ENCODE data around the gene SHKBP1. TPM values are rescaled to one million over a fixed set of nuclear protein-coding genes. Genes with fewer than 3 reads are reported as not detected.

The SHKBP1 gene
- total and polyA plus RNA-seq, 2 donors from 2014 or later: 69.6 to 91.3 TPM

GRCh38 chr19:40567750-40568494 lies 8.8 kb upstream of the SHKBP1 start:
- Histone ChIP-seq H3K36me3 (ENCODE audit: control insufficient read depth in 2 of 3, insufficient read depth in 3 of 3, low read length in 3 of 3) (no peaks in the 10 kb centered on the region), H3K27me3 (ENCODE audit: control insufficient read depth, insufficient read depth, low read length) (peaks cover 14% of the 10 kb centered on the region), H3K4me3 (ENCODE audit: low read length in 3 of 3) (no peak overlapping the region), H3K9ac (ENCODE audit: low read length in 3 of 3) (no peak overlapping the region), H3K27ac (ENCODE audit: low read depth in 2 of 2, low read length in 2 of 2) (no peak overlapping the region), H3K9me3 (ENCODE audit: control insufficient read depth in 2 of 3, insufficient read depth in 1 of 3, low read length in 3 of 3) (no peaks in the 10 kb centered on the region), H3K4me1 (ENCODE audit: control insufficient read depth in 2 of 3, insufficient read depth in 2 of 3, low read depth in 1 of 3, low read length in 3 of 3) (peaks cover 0 to 3% (median 0%) of the 10 kb centered on the region in 3 donors)
- intact Hi-C loops (cut with DNase I): no loop called here
- TF ChIP-seq, protein P1, sequence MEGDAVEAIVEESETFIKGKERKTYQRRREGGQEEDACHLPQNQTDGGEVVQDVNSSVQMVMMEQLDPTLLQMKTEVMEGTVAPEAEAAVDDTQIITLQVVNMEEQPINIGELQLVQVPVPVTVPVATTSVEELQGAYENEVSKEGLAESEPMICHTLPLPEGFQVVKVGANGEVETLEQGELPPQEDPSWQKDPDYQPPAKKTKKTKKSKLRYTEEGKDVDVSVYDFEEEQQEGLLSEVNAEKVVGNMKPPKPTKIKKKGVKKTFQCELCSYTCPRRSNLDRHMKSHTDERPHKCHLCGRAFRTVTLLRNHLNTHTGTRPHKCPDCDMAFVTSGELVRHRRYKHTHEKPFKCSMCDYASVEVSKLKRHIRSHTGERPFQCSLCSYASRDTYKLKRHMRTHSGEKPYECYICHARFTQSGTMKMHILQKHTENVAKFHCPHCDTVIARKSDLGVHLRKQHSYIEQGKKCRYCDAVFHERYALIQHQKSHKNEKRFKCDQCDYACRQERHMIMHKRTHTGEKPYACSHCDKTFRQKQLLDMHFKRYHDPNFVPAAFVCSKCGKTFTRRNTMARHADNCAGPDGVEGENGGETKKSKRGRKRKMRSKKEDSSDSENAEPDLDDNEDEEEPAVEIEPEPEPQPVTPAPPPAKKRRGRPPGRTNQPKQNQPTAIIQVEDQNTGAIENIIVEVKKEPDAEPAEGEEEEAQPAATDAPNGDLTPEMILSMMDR (IDR thresholded peaks at IDR 0.05; ENCODE audit: borderline replicate concordance, extremely low read depth, insufficient read depth): no peak
- FAIRE-seq: no peak
- peak in 1 of 5 donors; percentile 61 for DNase-seq

DNA sequence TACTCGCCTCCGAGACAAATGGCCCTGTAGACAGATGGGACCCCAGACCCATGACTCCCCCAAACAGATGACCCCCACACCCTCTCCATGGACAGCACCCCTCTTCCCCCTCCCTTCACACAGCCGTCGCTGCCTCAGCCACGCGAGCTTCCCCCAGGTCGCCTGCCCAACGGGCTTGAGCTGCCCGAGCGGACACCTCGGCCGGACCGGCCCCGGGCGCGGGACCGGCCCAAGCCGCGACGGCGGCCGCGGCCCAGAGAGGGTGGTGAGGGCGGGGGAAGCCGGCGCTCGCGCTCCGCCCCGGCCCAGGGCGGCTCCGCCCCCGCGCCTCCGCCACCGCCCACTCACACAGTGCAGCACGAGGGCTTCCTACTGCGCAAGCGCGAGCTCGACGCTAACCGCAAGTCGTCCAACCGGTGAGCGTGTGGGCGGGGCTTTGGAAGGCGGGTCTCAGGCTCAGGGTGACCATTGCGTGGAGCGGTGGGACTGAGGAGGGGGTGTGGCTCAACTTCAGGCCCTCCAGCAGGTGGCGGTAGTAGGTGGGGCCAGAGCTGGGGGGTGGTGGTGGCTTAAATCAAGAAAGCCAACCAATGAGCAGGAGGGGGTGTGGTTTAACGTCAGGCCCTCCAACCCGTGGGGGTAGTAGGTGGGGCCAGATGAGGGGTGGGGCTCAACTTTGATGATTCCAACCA lies 6.2 kb upstream of the SHKBP1 start:
- DNase-seq: peak; percentile 98 to 100 (median 99)
- TF ChIP-seq, protein P1 (IDR thresholded peaks at IDR 0.05; ENCODE audit: borderline replicate concordance, extremely low read depth, insufficient read depth): no peak
- FAIRE-seq: no peak
- Histone ChIP-seq H3K27me3 (ENCODE audit: control insufficient read depth, insufficient read depth, low read length) (peaks cover 14% of the 10 kb centered on the region), H3K9ac (ENCODE audit: low read length in 3 of 3) (no peak overlapping the region), H3K4me3 (ENCODE audit: low read length in 3 of 3) (peak overlapping the region in 2 of 3 donors; percentile 30 to 51), H3K4me1 (ENCODE audit: control insufficient read depth in 2 of 3, insufficient read depth in 2 of 3, low read depth in 1 of 3, low read length in 3 of 3) (peaks cover 0 to 3% (median 0%) of the 10 kb centered on the region in 3 donors), H3K9me3 (ENCODE audit: control insufficient read depth in 2 of 3, insufficient read depth in 1 of 3, low read length in 3 of 3) (no peaks in the 10 kb centered on the region), H3K27ac (ENCODE audit: low read depth in 2 of 2, low read length in 2 of 2) (no peak overlapping the region), H3K36me3 (ENCODE audit: control insufficient read depth in 2 of 3, insufficient read depth in 3 of 3, low read length in 3 of 3) (no peaks in the 10 kb centered on the region)
- intact Hi-C loops (cut with DNase I): no loop called here

- no peak for FAIRE-seq
- intact Hi-C loops (cut with DNase I): no loop called here
Observed at GRCh38 chr19:40571005-40571318, 5.7 kb upstream of the SHKBP1 start.

More at GRCh38 chr19:40571005-40571318, 5.7 kb upstream of the SHKBP1 start:
- no peak overlapping the region for H3K27ac ChIP-seq (ENCODE audit: low read depth in 2 of 2, low read length in 2 of 2)
- no peaks in the 10 kb centered on the region for H3K9me3 ChIP-seq (ENCODE audit: control insufficient read depth in 2 of 3, insufficient read depth in 1 of 3, low read length in 3 of 3)
- peaks cover 14% of the 10 kb centered on the region for H3K27me3 ChIP-seq (ENCODE audit: control insufficient read depth, insufficient read depth, low read length)
- TF ChIP-seq, protein P1 (IDR thresholded peaks at IDR 0.05; ENCODE audit: borderline replicate concordance, extremely low read depth, insufficient read depth): no peak
- no peak overlapping the region for H3K9ac ChIP-seq (ENCODE audit: low read length in 3 of 3)
- peaks cover 0 to 3% (median 0%) of the 10 kb centered on the region in 3 donors for H3K4me1 ChIP-seq (ENCODE audit: control insufficient read depth in 2 of 3, insufficient read depth in 2 of 3, low read depth in 1 of 3, low read length in 3 of 3)
- no peaks in the 10 kb centered on the region for H3K36me3 ChIP-seq (ENCODE audit: control insufficient read depth in 2 of 3, insufficient read depth in 3 of 3, low read length in 3 of 3)
- peak overlapping the region in 2 of 3 donors; percentile 11 to 30 for H3K4me3 ChIP-seq (ENCODE audit: low read length in 3 of 3)
- DNase-seq: peak in 1 of 5 donors; percentile 32

Data from kidney (tissue), 14 donors.